Measurements from ENCODE around the gene YTHDF1.
"Not testable (repeated sequence)": the region's sequence is repeated elsewhere in the genome, so short reads cannot be mapped to it uniquely, and the experiment has no call there.

YTHDF1 gene

GRCh38 chr20:63216041-63216848, at the start of gene YTHDF1:
Gene YTHDF1, minus strand, starts transcription at chr20:63216131. Its CDS starts 239 bp downstream, at chr20:63215892.
- DNase-seq, result peak; percentile 97

DNA sequence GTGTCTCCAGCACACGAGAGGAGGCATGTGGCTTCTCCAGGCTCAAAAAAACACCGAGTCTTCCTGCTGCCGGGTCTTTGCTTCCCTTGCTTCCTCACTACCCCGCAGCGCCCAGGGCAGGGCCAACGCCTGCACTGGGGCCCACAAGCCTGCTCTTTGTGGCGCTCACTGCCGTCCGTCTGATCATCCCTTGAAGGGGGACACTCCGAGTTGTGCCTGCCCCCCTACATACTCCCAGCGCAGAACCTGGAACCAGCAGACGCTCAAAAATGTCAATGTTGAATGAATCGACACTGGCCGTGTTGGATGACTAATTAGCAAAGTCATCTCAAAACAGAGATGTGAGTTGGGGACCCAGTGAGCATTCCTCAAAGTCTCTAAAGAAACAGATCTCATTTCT, 48.6 kb upstream of the YTHDF1 start:
- DNase-seq, result no peak

DNA sequence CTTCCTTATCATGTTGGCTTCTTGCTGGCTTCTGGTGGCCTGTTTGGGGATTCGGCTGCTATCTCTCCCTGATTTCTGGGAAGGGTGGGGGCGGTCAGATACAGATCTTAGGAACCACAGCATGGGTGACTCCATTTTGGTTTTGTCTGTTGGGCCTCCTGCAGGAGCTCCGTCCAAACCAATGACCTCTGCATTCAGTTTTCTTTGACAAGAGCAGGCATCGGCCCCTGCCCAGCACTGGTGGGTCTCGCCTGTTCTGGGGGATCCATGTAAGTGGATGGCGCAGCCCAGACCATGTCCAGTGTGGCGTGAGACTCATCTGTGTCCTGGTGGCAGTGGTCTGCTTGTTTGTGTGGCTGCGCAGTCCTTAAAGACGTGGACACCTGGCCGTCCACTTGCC, 48.1 kb upstream of the YTHDF1 start:
- no peak for DNase-seq

GRCh38 chr20:63262836-63263235, 46.9 kb upstream of the YTHDF1 start:
- DNase-seq, result no peak

DNA sequence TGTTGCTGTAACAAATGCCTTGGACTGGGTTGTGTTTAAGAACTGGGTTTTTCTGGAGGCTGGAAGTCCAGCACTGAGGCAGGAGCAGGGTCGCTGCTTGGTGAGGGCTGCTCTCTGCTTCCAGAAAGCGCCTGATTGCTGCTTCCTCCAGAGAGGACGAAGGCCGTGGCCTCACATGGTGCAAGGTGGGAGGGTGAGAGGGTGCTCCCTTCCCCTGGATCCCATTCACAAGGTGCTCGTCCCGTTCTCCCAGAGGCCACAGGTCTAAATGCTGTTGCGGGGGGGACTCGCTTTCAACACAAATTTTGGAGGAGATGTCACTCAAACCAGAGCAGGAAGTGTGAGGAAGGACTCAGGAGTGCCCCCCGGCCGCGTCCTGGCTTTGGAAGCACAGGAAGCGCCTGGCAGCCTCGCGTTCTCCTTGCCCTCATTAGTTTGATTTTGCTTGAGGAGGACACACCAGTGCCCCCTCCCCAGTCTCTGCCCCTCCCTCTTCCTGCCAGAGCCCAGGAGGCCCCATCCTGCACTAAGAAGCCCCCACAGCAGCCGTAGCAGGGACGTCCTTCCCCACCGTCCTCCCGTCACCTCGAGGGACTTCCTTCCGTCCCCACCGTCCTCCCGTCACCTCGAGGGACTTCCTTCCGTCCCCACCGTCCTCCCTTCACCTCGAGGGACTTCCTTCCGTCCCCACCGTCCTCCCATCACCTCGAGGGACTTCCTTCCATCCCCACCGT, 46.0 kb upstream of the YTHDF1 start:
- no peak for DNase-seq

GRCh38 chr20:63261060-63261794, 45.3 kb upstream of the YTHDF1 start:
- DNase-seq, result no peak

GRCh38 chr20:63260521-63260920, 44.6 kb upstream of the YTHDF1 start:
- no peak for DNase-seq

DNA sequence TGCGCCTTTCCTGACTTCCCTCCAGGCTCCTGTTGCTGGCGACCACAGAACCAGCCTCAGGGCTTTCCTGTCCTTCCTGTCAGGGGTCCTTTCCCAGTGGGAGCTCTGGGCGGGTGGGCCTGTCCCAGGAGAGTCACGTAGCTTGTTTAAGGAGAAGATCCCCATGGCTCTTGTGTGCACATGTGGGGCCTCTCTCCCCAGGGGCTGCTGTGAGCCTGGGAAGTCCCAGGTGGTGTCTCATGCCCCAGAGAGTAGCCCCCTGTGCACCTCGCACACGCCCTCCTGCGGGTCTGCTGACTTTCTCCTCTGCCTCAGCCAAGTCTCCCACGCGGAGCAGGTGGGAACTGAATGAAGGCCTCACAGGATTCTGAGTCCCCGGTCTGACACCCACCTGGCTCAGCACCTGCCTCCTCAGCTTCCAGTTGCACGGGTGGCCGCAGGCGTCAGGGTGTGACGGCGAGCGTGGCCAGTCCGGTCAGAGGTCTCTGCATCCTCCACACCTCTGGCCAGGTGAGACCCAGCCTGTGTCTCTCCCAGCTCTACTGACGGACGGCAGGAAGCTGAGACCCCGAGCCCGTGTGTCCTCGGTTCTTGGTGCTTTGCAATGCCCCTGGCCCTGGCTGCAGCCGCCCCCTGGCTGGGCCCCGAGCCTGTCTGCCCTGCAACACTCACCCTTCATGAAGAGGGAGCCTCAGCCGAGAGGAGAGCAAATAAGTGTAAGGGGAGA, 44.0 kb upstream of the YTHDF1 start:
- DNase-seq, result no peak

DNA sequence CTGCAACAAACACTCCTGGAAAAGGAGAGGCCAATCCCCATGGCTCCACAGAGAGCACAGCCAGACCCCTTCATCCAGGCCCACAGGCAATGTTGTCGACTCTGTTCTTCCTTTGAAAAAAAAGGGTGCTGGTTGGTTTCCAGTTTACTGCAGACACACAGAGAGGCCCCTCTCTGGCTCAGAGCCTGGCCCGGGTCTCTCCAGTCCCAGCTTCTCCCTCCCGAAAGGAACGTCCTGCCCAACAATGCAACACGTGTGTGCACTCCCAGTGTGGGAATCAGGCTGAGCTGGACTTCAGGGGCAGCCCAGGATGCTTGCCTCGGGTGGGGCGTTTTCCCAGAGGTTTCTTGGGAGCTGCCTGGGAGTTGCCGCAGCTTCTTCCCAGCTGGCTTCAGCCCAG, 42.9 kb upstream of the YTHDF1 start:
- DNase-seq, result no peak

- DNase-seq, result no peak
Observed at GRCh38 chr20:63257629-63258028, 41.7 kb upstream of the YTHDF1 start.

DNA sequence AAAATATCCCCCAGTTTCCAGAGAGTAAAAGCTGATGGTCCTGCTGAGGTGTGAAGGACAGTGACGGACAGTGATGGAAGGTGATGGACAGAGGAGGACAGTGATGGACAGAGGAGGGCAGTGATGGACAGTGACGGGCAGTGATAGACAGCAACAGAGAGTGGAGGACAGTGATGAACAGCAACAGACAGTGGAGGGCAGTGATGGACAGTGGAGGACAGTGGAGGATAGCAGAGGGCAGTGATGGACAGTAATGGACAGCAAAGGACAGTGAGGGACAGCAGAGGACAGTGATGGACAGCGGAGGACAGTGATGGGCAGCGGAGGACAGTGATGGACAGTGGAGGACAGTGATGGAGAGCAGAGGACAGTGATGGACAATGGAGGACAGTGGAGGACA, 41.0 kb upstream of the YTHDF1 start:
- DNase-seq, result no peak

DNA sequence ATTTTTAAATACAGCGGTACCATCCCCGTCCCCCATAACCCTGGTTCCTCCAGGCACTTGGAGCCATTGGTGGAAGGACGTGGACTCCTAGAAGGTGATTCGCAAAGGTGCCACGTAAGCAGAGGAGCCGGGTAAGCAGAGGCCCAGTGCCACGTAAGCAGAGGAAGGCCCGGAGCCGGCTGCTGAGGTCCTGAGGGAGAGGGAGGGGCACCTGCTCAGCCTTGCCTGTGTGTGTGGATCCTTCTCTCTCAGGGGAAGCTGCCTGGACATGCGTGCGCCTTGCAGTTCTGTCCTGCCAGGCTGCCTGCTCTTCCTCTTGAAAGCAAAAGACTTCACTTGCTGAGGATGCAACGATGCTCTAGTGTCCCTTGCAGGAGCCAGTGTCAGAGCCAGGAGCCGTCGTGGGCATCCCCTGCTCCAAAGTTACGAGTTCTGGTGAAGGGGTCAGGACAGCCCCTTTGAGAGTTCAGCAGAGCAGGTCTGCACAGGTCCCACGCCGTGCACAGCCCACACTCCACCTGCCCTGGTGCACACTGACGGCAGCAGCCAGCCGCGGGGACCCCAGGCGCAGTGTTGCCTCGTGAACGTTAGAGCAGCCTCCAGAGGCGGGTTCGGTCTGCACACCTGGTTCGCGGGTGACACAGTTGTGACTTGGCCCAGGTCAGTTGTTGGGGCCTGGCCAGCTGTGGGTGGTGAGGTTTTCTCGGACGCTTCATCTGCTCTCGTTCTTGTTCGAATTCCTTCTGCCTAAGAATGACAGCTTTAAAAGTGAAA, 40.2 kb upstream of the YTHDF1 start:
- no peak for DNase-seq

GRCh38 chr20:63254606-63255384, 38.9 kb upstream of the YTHDF1 start:
- no peak for DNase-seq

GRCh38 chr20:63254232-63254605, 38.3 kb upstream of the YTHDF1 start, which contains the start of gene NKAIN4:
Gene NKAIN4, minus strand, starts transcription at chr20:63254463. Its CDS starts 13 bp downstream, at chr20:63254450.
- no peak for DNase-seq

DNA sequence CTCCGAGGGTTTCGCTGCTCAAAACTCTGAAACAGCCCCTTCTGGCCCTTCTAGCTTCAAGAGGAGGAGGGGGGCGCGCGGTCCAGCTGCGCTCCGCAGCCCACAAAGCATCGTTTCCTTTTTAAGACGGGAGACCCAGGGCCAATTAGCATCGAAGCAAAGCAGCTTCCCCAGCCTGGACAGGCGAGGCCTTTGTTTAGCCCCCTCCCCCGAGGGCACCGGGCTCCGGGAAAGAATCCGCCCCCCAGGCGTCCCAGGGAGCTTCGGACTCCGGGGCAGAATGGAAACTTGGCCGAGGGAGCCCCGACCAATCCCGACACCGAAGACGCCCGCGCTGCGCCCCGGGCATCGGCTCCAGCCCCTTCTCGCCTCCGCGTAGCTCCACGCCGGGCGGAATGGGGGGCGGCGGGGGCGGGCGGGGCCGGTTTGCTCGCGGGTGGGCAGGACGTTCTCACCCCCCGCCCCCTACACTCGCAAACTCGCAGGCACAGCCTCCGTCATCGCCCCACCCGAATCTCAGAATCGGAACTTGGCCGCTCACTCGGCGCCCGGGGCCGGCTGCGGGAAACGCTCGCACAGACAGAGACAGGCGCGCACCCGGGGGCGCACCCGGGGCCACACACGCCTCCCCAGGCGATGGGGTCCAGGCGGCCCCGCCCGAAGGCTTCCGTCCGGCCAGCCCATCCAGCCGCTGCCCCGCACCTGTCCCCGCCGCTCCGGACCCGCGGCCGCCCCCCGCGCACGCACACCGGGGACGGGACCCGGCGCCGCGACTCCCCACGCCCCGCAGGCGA, 37.7 kb upstream of the YTHDF1 start:
- no peak for DNase-seq

DNA sequence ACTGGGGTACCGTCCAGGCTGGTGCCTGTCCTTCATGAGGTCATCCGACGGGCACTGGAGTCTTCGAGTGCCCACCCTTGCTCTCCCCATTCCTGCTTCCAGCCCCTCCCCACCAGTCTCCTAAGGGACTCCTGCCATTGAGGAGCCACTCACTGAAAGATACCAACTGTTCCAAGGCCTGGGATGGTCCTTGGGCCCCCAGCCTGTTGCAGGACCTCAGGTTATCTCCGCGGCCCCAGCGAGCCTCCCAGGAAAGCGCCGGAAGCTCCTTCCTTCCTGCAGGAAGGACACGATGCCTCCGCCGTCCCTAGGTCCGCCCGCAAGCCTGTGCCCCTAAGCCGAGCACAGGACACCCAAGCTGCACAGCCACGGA, 37.1 kb upstream of the YTHDF1 start:
- DNase-seq, result no peak

DNA sequence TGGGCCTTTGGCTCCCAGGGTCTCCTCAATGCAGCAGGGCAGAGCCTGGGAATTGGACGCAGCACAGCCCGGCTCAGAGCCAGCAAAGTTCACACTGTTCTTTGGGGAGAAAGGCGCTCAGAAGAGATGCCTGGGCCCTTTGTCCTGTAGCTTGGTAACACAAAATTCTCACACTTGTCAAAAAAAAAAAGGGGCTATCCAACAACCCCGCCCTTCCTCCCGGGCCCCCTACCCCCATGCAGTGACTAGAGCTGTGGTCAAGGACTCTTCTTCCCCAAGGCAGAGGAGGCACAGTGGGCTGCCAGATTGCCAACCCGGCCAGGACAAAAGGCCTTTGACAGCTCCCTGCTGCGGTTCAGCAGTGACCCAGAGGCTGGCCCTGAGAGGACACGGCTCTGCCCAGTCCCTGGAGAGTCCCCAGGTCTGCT, 36.4 kb upstream of the YTHDF1 start:
- DNase-seq, result no peak

GRCh38 chr20:63251350-63251749, 35.4 kb upstream of the YTHDF1 start:
- not testable (repeated sequence) for DNase-seq

- no peak for DNase-seq
Observed at GRCh38 chr20:63249891-63250290, 34.0 kb upstream of the YTHDF1 start.

DNA sequence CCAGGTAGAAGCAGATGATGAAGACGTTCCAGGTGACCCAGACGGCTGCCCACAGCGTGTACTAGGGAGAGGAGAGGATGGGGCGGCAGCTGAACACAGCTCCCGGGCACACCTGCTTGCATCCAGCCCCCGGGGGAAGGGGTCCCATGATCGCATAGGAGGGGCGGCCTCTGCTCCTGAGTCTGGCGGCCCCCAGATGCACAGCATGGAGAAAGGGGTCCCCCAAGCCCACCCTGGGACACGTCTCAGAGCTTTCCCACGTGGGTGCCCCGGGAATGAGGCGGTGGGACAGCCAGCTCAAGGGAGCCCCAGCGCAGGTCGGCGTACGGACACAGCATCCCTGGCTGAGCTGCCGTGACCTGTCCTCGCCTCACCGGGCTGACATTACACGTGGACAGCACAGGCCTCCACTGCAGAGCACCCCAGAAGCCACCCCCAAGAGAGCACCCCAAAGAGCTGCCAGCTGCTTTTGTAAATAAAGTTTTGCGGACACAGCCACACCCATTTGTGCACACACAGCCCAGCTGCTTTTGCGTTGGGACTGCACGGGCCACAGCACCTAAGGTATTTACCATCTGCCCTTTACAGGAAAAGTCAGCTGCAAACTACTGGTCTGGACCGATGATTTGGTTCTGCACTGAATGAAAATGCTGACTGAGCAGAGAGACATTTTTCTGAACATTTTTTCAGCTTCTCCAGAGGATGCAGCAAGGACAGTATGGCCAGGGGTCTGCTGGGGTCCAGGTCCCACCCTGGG, 33.1 kb upstream of the YTHDF1 start:
- no peak for DNase-seq
